HAP-1 (cell line): ENCODE measurements around the gene COIL.
"Not testable (repeated sequence)": the region's sequence is repeated elsewhere in the genome, so short reads cannot be mapped to it uniquely, and the experiment has no call there.

Experiments
- DNase-seq, 2 experiments: peaks; one replicate each; pipeline ENCODE4 v3.0.0-alpha.2; 2016 to 2020; ENCODE audit warnings: low spot score in 2 of 2
- H3K27me3 ChIP-seq: fragments of 250-450 bp; sonication (Bioruptor Pico); 2 replicates; pipeline ENCODE4 v1.5.1; 2020; ENCODE audit warnings: low read depth, mild to moderate bottlenecking, moderate library complexity
- H3K36me3 ChIP-seq: fragments of 250-450 bp; sonication (Bioruptor Pico); replicated peaks from 2 replicates; pipeline ENCODE4 v1.5.1; 2020; ENCODE audit warnings: mild to moderate bottlenecking
- H3K4me1 ChIP-seq: fragments of 250-450 bp; sonication (Bioruptor Pico); 2 replicates; pipeline ENCODE4 v1.5.1; 2020; ENCODE audit warnings: mild to moderate bottlenecking
- H3K4me3 ChIP-seq: fragments of 250-450 bp; sonication (Bioruptor Pico); 2 replicates; pipeline ENCODE4 v1.5.1; 2020; ENCODE audit warnings: mild to moderate bottlenecking, moderate library complexity
- H3K9me3 ChIP-seq: fragments of 250-450 bp; sonication (Bioruptor Pico); 2 replicates; pipeline ENCODE4 v1.5.1; 2020; ENCODE audit warnings: mild to moderate bottlenecking, moderate library complexity
- in situ Hi-C: fragments of 300-500 bp; cut with MboI; formaldehyde crosslinking; loops from 3 replicates; pipeline ENCODE4 v1.14.3; 2020; ENCODE audit warnings: low sequenced_read_pairs, inconsistent platforms, mixed read lengths

Gene COIL

DNA sequence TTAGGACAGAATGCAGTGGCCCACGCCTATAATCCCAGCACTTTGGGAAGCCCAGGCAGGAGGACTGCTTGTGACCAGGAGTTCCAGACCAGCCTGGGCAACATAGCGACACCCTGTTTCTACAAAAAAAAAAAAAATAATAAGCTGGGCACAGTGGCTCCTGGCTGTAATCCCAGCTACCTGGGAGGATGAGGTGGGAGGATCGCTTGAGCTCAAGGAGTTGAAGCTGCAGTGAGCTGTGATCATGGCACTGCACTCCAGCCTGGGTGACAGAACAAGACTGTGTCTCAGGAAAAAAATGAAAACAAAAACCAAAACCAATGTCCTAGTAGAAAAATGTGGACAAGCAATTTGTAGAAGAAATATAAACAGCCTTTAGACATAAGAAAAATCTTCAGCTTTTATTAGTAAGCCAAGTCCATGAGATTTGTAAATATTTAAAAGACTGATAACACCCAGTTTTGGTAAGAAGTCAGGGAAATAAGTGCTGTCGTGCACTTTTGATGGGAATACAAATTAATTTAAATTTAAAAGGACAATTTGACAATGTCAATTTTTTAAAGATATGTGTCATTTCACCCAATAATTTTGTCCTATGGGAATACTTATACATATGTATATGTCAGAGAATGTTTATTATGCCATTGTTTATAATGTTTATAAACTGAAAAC, 28.2 kb upstream of the COIL start:
- no peak for DNase-seq
- peaks cover 5% of the 10 kb centered on the region; the same call in 1 of the 2 replicates for H3K4me1 ChIP-seq
- H3K27me3 ChIP-seq = no peaks in the 10 kb centered on the region
- H3K9me3 ChIP-seq = no peaks in the 10 kb centered on the region
- in situ Hi-C loops = no loop called here
- no peak overlapping the region for H3K4me3 ChIP-seq
- peaks cover 4% of the 10 kb centered on the region; the same call in 1 of the 2 replicates for H3K36me3 ChIP-seq

DNA sequence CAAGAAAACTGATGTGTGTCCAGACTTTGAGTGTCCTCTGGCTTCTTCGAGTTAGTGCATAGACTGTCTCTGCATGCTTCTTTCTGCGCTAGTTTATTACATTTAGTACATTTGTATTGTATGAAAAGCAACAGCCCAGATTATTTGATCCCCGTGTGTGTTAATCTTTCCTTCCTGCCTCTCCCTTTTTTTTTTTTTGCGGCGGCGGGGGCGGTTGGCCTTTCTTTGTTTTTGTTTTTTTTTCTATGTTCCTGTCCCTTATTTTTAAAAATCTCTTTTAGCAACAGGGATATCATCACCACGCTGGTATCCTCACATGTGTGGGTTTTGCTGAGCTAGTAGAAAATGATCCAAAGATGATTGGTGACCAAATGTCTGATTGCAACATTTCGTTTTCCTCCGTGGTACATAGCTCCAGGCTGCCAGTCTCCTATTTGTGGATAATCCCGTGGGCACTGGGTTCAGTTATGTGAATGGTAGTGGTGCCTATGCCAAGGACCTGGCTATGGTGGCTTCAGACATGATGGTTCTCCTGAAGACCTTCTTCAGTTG, 26.5 kb upstream of the COIL start:
- Histone ChIP-seq H3K9me3 (no peaks in the 10 kb centered on the region), H3K4me3 (no peak overlapping the region), H3K27me3 (no peaks in the 10 kb centered on the region), H3K36me3 (peaks cover 4% of the 10 kb centered on the region; the same call in 1 of the 2 replicates), H3K4me1 (peaks cover 5% of the 10 kb centered on the region; the same call in 1 of the 2 replicates)
- in situ Hi-C loops = no loop called here
- DNase-seq = no peak

DNA sequence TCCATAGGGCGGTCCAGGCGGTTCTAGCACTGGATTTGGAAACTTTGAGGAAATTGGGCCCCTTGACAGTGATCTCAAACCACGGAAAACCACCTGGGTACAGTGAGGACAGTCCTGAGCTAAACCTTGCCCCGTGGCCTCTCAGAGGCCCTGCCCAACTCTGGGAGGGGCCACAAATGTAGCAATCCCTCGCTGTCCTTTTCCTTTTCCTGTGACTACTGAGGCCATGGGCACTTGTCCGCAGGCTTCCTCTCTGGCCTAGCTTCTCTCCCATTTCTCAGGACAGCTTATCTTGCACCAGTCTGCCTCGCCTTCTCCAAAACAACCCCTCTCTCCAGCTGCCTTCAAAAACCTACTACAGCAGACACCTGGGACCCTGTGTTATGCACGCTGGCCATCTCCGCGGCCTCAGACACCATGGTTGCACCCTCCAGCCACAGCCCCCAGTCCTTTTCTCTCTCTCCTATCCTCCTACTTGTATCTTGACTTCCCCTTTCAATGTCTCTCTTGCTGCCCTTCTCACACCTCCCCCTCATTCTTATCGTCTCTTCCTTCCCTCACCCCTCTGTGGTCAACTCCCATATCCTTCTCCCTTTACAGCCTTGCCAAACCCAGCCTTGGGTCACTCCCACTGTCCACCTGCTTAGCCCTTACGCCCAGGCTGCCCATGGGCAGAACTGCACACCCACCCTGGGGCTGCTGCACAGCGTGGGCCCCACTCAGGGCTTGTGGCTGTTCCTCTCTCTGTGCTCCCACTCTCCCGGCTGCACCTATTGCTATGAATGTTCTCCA, 24.7 kb upstream of the COIL start:
- H3K9me3 ChIP-seq = no peaks in the 10 kb centered on the region
- DNase-seq = no peak
- in situ Hi-C loops = no loop called here
- no peaks in the 10 kb centered on the region for H3K27me3 ChIP-seq
- peaks cover 5% of the 10 kb centered on the region; the same call in 1 of the 2 replicates for H3K4me1 ChIP-seq
- H3K36me3 ChIP-seq = peaks cover 4% of the 10 kb centered on the region; the same call in 1 of the 2 replicates
- H3K4me3 ChIP-seq = no peak overlapping the region

GRCh38 chr17:56983366-56983765, 22.5 kb upstream of the COIL start:
- H3K27me3 ChIP-seq = no peaks in the 10 kb centered on the region
- no peak overlapping the region for H3K4me3 ChIP-seq
- peaks cover 4% of the 10 kb centered on the region; the same call in 1 of the 2 replicates for H3K36me3 ChIP-seq
- no peak for DNase-seq
- in situ Hi-C loops = no loop called here
- peaks cover 5% of the 10 kb centered on the region; the same call in 1 of the 2 replicates for H3K4me1 ChIP-seq
- H3K9me3 ChIP-seq = no peaks in the 10 kb centered on the region

GRCh38 chr17:56982312-56982711, 21.5 kb upstream of the COIL start:
- no peaks in the 10 kb centered on the region for H3K36me3 ChIP-seq
- H3K27me3 ChIP-seq = no peaks in the 10 kb centered on the region
- no peak overlapping the region for H3K4me3 ChIP-seq
- DNase-seq = no peak
- no peaks in the 10 kb centered on the region for H3K9me3 ChIP-seq
- in situ Hi-C loops = no loop called here
- H3K4me1 ChIP-seq = peaks cover 5% of the 10 kb centered on the region; the same call in 1 of the 2 replicates

- H3K4me3 ChIP-seq, in situ Hi-C loops, H3K27me3 ChIP-seq, H3K36me3 ChIP-seq, H3K9me3 ChIP-seq, H3K4me1 ChIP-seq, DNase-seq: not testable (repeated sequence)
Observed at GRCh38 chr17:56980526-56980925, 19.7 kb upstream of the COIL start.

DNA sequence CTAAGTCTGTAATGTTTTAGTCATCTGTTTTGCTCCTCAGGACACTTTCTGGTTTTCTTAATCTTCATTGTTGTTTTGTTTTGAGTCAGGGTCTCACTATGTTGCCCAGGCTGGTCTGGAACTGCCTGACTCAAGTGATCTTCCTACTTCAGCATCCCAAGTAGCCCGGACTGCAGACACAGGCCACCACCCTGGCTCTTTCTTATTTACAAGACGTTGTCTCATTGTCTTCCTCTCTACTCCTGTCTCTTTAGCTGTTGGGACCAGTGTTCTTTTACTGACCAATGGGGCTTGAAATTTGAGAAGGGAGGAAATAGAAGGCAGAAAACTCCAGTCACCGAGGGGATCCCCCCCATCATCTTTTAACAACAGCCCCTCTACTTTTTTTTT, 18.2 kb upstream of the COIL start:
- no peak overlapping the region; the same call in 1 of the 2 replicates for H3K4me3 ChIP-seq
- no peak for DNase-seq
- H3K4me1 ChIP-seq = no peaks in the 10 kb centered on the region
- H3K9me3 ChIP-seq = no peaks in the 10 kb centered on the region
- H3K27me3 ChIP-seq = no peaks in the 10 kb centered on the region
- no peaks in the 10 kb centered on the region for H3K36me3 ChIP-seq
- in situ Hi-C loops = no loop called here

DNA sequence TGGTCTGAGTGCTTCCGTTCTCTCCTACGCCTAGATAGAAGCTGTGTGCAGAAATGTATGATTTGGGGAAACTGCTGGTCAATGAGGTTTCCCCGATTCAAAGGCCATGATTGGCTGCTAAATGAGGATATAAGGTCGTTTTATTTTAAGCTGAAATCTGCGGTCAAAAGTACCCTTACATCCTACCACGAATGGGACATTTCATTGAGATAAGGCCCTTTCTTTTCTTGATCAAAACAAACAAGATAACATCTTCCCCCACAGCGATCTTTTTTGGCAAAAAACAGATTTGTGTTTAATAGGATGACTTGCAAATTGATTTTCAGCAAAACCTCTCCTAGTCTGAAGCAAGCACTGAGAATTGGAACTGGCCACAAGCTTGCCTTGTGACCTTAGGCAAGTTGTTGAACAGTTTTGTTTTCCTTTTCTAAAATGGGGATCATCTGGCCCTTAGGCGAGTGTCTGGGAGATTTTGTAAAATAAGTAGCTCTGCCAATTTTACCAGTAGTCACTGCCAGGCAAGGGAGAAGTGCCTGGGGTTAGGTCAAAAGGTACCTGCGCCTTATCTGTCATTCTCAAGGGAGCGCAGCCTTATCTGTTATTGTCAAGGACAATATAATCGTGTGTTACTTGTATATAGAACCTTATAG, 17.7 kb upstream of the COIL start:
- no peaks in the 10 kb centered on the region for H3K9me3 ChIP-seq
- H3K36me3 ChIP-seq = no peaks in the 10 kb centered on the region
- peak overlapping the region; percentile 41 for H3K4me3 ChIP-seq
- in situ Hi-C loops = no loop called here
- DNase-seq = no peak
- no peaks in the 10 kb centered on the region for H3K27me3 ChIP-seq
- H3K4me1 ChIP-seq = no peaks in the 10 kb centered on the region

GRCh38 chr17:56977673-56978395, 17.0 kb upstream of the COIL start, which contains the start of gene SCPEP1:
TSS of gene SCPEP1 (plus strand) at chr17:56978131. CDS start at chr17:56978160, 29 bp downstream.
- no peaks in the 10 kb centered on the region for H3K36me3 ChIP-seq
- H3K4me3 ChIP-seq = peak within 1 kb of the TSS; percentile 41
- no peaks in the 10 kb centered on the region for H3K9me3 ChIP-seq
- in situ Hi-C loops = no loop called here
- no peaks in the 10 kb centered on the region for H3K4me1 ChIP-seq
- DNase-seq = peak; percentile 80 to 87
- no peaks in the 10 kb centered on the region for H3K27me3 ChIP-seq

GRCh38 chr17:56976941-56977608, 16.2 kb upstream of the COIL start:
- Histone ChIP-seq H3K9me3 (no peaks in the 10 kb centered on the region), H3K27me3 (no peaks in the 10 kb centered on the region), H3K4me1 (no peaks in the 10 kb centered on the region), H3K36me3 (no peaks in the 10 kb centered on the region), H3K4me3 (no peak overlapping the region)
- in situ Hi-C loops = no loop called here
- no peak for DNase-seq

GRCh38 chr17:56975656-56976055, 14.8 kb upstream of the COIL start:
- Histone ChIP-seq H3K4me3 (no peak overlapping the region), H3K4me1 (no peaks in the 10 kb centered on the region), H3K9me3 (no peaks in the 10 kb centered on the region), H3K27me3 (no peaks in the 10 kb centered on the region), H3K36me3 (no peaks in the 10 kb centered on the region)
- in situ Hi-C loops = no loop called here
- no peak for DNase-seq

DNA sequence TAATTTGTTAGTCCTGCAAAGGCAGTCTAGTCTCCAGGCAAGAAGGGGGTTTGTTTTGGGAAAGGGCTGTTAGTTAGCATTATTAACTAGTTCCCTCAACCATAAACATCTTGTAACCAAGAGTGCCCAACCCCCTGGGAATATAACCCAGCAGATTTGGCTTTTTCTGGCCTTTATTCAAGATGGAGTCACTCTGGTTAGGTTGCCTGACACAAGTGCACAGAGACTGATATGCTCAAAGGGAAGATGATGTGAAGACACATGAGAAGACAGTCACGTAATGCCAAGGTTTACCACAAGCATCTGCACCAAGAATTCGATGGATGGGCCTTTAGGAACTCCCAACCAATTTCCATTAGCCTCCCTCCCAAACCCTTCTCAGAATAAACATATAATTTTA, 13.2 kb upstream of the COIL start:
- Histone ChIP-seq H3K4me3 (no peak overlapping the region), H3K36me3 (no peaks in the 10 kb centered on the region), H3K27me3 (no peaks in the 10 kb centered on the region), H3K9me3 (no peaks in the 10 kb centered on the region), H3K4me1 (no peaks in the 10 kb centered on the region)
- in situ Hi-C loops = no loop called here
- DNase-seq = no peak

GRCh38 chr17:56973520-56973919, 12.7 kb upstream of the COIL start:
- no peaks in the 10 kb centered on the region for H3K36me3 ChIP-seq
- in situ Hi-C loops = no loop called here
- no peaks in the 10 kb centered on the region for H3K9me3 ChIP-seq
- no peak for DNase-seq
- no peak overlapping the region for H3K4me3 ChIP-seq
- no peaks in the 10 kb centered on the region for H3K4me1 ChIP-seq
- no peaks in the 10 kb centered on the region for H3K27me3 ChIP-seq
